K562 (cell line): ENCODE measurements around the gene MGAT5. TPM values are rescaled to one million over a fixed set of nuclear protein-coding genes. Genes with fewer than 3 reads are reported as not detected.

Experiments used
- ATAC-seq: fragments of 200-7000 bp; cut with Tn5 transposase; 3 replicates; pipeline ENCODE4 v1.9.1; 2020; ENCODE audit warnings: moderate library complexity
- BruUV-seq: library from RNA; stranded (reverse); fragments of 400-500 nt; replicated peaks from 2 replicates; lab custom pipeline; 2021; lab: Mats Ljungman, UMichigan
- CTCF ChIA-PET: fragments of 300-600 bp; formaldehyde crosslinking; extraction: SDS; loops from one replicate; lab custom pipeline; 2021; ENCODE audit warnings: low intra/inter-chr PET ratio; lab: Yijun Ruan, JAX
- POLR2A ChIA-PET: fragments of 300-600, 350-650 bp; sonication (Branson Sonifier 250); formaldehyde crosslinking; extraction: SDS; loops from one replicate; lab custom pipeline; 2021; ENCODE audit warnings: antibody characterized with exemption, inconsistent platforms; lab: Yijun Ruan, JAX
- DNase-seq, 4 experiments: peaks; one replicate each; pipeline versions ENCODE4 v3.0.0 to v3.0.0-alpha.2; 2011 to 2018; ENCODE audit warnings: low spot score in 3 of 4, mixed read lengths in 3 of 4; ENCODE audit errors: extremely low read depth in 1 of 4
- FAIRE-seq: peaks from 2 replicates; lab custom pipeline; 2011; peaks lifted over from hg19 to GRCh38; lab: Jason Lieb, UNC
- H2AFZ ChIP-seq: 2 replicates; pipeline ENCODE4 v1.6.0; 2011; ENCODE audit warnings: low read depth, low read length, control low read depth, inconsistent platforms
- H3K27ac ChIP-seq: fragments of 200-600 bp; 3 replicates; pipeline ENCODE4 v1.8.0; 2011; ENCODE audit warnings: low read depth, mild to moderate bottlenecking, control low read depth, inconsistent platforms, low read length, moderate library complexity, mixed read lengths; ENCODE audit errors: extremely low read depth
- H3K27me3 ChIP-seq, 2 experiments: fragments of 300-600 bp in 1 of 2; 2 replicates in 1 of 2; 3 replicates in 1 of 2; pipeline versions ENCODE4 v1.6.0 to v1.8.0; 2011; ENCODE audit warnings: inconsistent platforms in 2 of 2, low read length in 2 of 2, mild to moderate bottlenecking in 1 of 2, mixed read lengths in 1 of 2, moderate library complexity in 1 of 2; ENCODE audit not compliant: control insufficient read depth in 2 of 2, insufficient read depth in 2 of 2
- H3K36me3 ChIP-seq: fragments of 300-600 bp; 3 replicates; pipeline ENCODE4 v1.8.0; 2011; ENCODE audit warnings: mild to moderate bottlenecking, low read length, inconsistent platforms; ENCODE audit not compliant: control insufficient read depth, insufficient read depth
- H3K4me1 ChIP-seq, 2 experiments: fragments of 200-600 bp in 1 of 2; replicated peaks in 1 of 2; 2 replicates in 1 of 2; 3 replicates in 1 of 2; pipeline versions ENCODE4 v1.5.1 to v1.8.0; 2011; ENCODE audit warnings: inconsistent platforms in 2 of 2, low read length in 2 of 2, mild to moderate bottlenecking in 1 of 2, mixed read lengths in 1 of 2, moderate library complexity in 1 of 2; ENCODE audit not compliant: control insufficient read depth in 2 of 2, insufficient read depth in 2 of 2
- H3K4me2 ChIP-seq: 2 replicates; pipeline ENCODE4 v1.6.1; 2011; ENCODE audit warnings: low read length, control low read depth, inconsistent platforms, mixed read lengths; ENCODE audit not compliant: insufficient read depth
- H3K4me3 ChIP-seq: fragments of 200-600 bp; sonication (generic), shearing (Covaris generic); 2 replicates; pipeline ENCODE4 v1.5.1; 2016; ENCODE audit warnings: control low read depth, inconsistent platforms
- H3K79me2 ChIP-seq: fragments of 200-600 bp; 3 replicates; pipeline ENCODE4 v1.8.0; 2011; ENCODE audit warnings: low read length, inconsistent platforms; ENCODE audit not compliant: control insufficient read depth, insufficient read depth
- H3K9ac ChIP-seq, 2 experiments: 2 replicates each; pipeline versions ENCODE4 v1.6.0 to v1.6.1; 2011; ENCODE audit warnings: low read depth in 2 of 2, low read length in 2 of 2, control low read depth in 1 of 2, inconsistent platforms in 1 of 2, mild to moderate bottlenecking in 1 of 2, mixed read lengths in 1 of 2; ENCODE audit not compliant: insufficient read depth in 1 of 2
- H3K9me1 ChIP-seq: one replicate; pipeline ENCODE4 v1.6.0; 2011; ENCODE audit warnings: inconsistent platforms, mild to moderate bottlenecking, low read length, moderate library complexity; ENCODE audit not compliant: control insufficient read depth, insufficient read depth
- H3K9me3 ChIP-seq: replicated peaks from 2 replicates; pipeline ENCODE4 v1.5.1; 2011; ENCODE audit warnings: low read depth, low read length, inconsistent platforms; ENCODE audit not compliant: control insufficient read depth, insufficient read depth
- H4K20me1 ChIP-seq: replicated peaks from 2 replicates; pipeline ENCODE4 v1.6.1; 2011; ENCODE audit warnings: low read length, inconsistent platforms, mixed read lengths; ENCODE audit not compliant: control insufficient read depth, insufficient read depth
- ADNP ChIP-seq: fragments of 200-800 bp; sonication (Bioruptor generic); IDR thresholded peaks from 2 replicates; pipeline ENCODE4 v1.6.1; 2016; ENCODE audit warnings: missing genetic modification characterization, missing compliant biosample characterization
- FOXM1 ChIP-seq, 2 experiments: fragments of 450-650 bp in 1 of 2; sonication (generic) in 1 of 2; formaldehyde crosslinking in 1 of 2; IDR thresholded peaks; 2 replicates each; pipeline versions ENCODE4 v1.6.1 to v1.9.0; 2017 to 2022; ENCODE audit warnings: low read depth in 2 of 2, mild to moderate bottlenecking in 2 of 2, missing genetic modification reagents in 1 of 2, moderate library complexity in 1 of 2
- HDAC6 ChIP-seq: IDR thresholded peaks from 2 replicates; pipeline ENCODE4 v1.6.1; 2012; ENCODE audit warnings: low read depth, mild to moderate bottlenecking, control low read depth, inconsistent platforms, low read length, moderate library complexity
- HNRNPH1 ChIP-seq: fragments of 200-400 bp; formaldehyde crosslinking; optimal IDR thresholded peaks from 2 replicates; pipeline ENCODE3; 2017; ENCODE audit warnings: low read depth, mild to moderate bottlenecking, low read length, moderate library complexity
- RBBP5 ChIP-seq: fragments of 200-600 bp; sonication (generic); IDR thresholded peaks from 2 replicates; pipeline ENCODE4 v1.6.1; 2012; ENCODE audit warnings: borderline replicate concordance, mild to moderate bottlenecking, low read length, control low read depth, inconsistent platforms; ENCODE audit not compliant: insufficient read depth, poor library complexity, severe bottlenecking
- RBM22 ChIP-seq: fragments of 200-400 bp; formaldehyde crosslinking; IDR thresholded peaks from 2 replicates; pipeline ENCODE4 v1.6.1; 2018; ENCODE audit warnings: low read length, low read depth; ENCODE audit not compliant: poor library complexity, severe bottlenecking
- RBM25 ChIP-seq: fragments of 200-400 bp; formaldehyde crosslinking; IDR thresholded peaks from 2 replicates; pipeline ENCODE4 v1.6.1; 2018; ENCODE audit warnings: low read length, low read depth, moderate library complexity; ENCODE audit not compliant: severe bottlenecking
- RBM39 ChIP-seq: fragments of 200-400 bp; formaldehyde crosslinking; optimal IDR thresholded peaks from 2 replicates; pipeline ENCODE3; 2018; ENCODE audit warnings: low read depth, low read length
- SREBF1 ChIP-seq: fragments of 150-350 bp; IDR thresholded peaks from 2 replicates; pipeline ENCODE4 v1.6.1; 2014; ENCODE audit warnings: antibody characterized with exemption, low read depth, low read length, borderline replicate concordance
- STAG1 ChIP-seq: sonication (generic); formaldehyde crosslinking; IDR thresholded peaks from 2 replicates; pipeline ENCODE4 v1.5.0; 2020; ENCODE audit warnings: missing genetic modification reagents, borderline replicate concordance
- ZBED1 ChIP-seq: IDR thresholded peaks from 2 replicates; pipeline ENCODE4 v1.6.1; 2014
- ZBTB1 ChIP-seq: sonication (generic); formaldehyde crosslinking; IDR thresholded peaks from 2 replicates; pipeline ENCODE4 v1.8.1; 2023; ENCODE audit warnings: missing genetic modification reagents, low read depth, mild to moderate bottlenecking, borderline replicate concordance
- ZNF134 ChIP-seq: fragments of 250-450 bp; sonication (Bioruptor Pico); conservative IDR thresholded peaks from 2 replicates; pipeline ENCODE4 v1.4.0; 2020
- ZNF274 ChIP-seq: IDR thresholded peaks from 2 replicates; pipeline ENCODE4 v1.6.1; 2011; ENCODE audit warnings: low read depth, mild to moderate bottlenecking, low read length, moderate library complexity, borderline replicate concordance
- ZNF324 ChIP-seq: fragments of 250-450 bp; sonication (Bioruptor Pico); IDR thresholded peaks from 2 replicates; pipeline ENCODE4 v1.4.0; 2020; ENCODE audit warnings: mild to moderate bottlenecking
- ZNF384 ChIP-seq: IDR thresholded peaks from 2 replicates; pipeline ENCODE4 v1.6.1; 2012; ENCODE audit warnings: low read depth, low read length, improper control_type of control experiment
- ZNF699 ChIP-seq: fragments of 250-450 bp; sonication (Bioruptor Pico); IDR thresholded peaks from 2 replicates; pipeline ENCODE4 v1.8.0; 2021; ENCODE audit warnings: mild to moderate bottlenecking, moderate library complexity; ENCODE audit not compliant: insufficient replicate concordance
- ZNF766 ChIP-seq: fragments of 200-800 bp; sonication (Bioruptor generic); conservative IDR thresholded peaks from 2 replicates; pipeline ENCODE4 v1.6.1; 2016; ENCODE audit warnings: missing genetic modification characterization, missing compliant biosample characterization
- WGBS: fragments of 100-300 bp; shearing (Covaris generic); methylation state at CpG from one replicate; pipeline ENCODE4 v1.1.6; 2016; ENCODE audit warnings: low coverage, mixed read lengths; ENCODE audit not compliant: insufficient coverage; ENCODE audit errors: missing lambda C conversion rate; 5-methylcytosine and 5-hydroxymethylcytosine counted together
- in situ Hi-C: fragments of 300-500 bp; cut with MboI; formaldehyde crosslinking; loops from 4 replicates; pipeline ENCODE4 v1.15.0; 2018; ENCODE audit warnings: inconsistent platforms, mixed read lengths
- intact Hi-C: fragments of 100-400 bp; cut with micrococcal nuclease; formaldehyde crosslinking; loops from 2 replicates; pipeline ENCODE4 v1.14.2; 2022
- polyA plus RNA-seq, 8 experiments: library from polyadenylated mRNA; depleted of rRNA in 4 of 8; stranded (reverse) in 5 of 8; unstranded in 3 of 8; fragments of >200 nt; fragmentation: Nextera tagmentation in 2 of 8; fragmentation: Illumina TruSeq in 1 of 8; extraction: Ambion mirVana in 2 of 8; extraction: Trizol in 1 of 8; gene quantifications; 2 replicates each; pipeline versions ENCODE4 v1.2.1 to v1.2.3, GENCODE V29; 2011 to 2014; ENCODE audit warnings: inconsistent platforms in 1 of 8, missing spikeins in 1 of 8
- total RNA-seq, 7 experiments: library from RNA; depleted of rRNA in 6 of 7; stranded (reverse); fragments of >200 nt in 6 of 7; fragmentation: Illumina TruSeq in 2 of 7; extraction: Trizol in 2 of 7; gene quantifications; 2 replicates each; pipeline versions ENCODE4 v1.2.1 to v1.2.3, GENCODE V29; 2011 to 2021; ENCODE audit warnings: low replicate concordance in 1 of 7
- TF ChIP-seq, protein P1 (sequence below): fragments of 450-650 bp; IDR thresholded peaks from 2 replicates; pipeline ENCODE4 v1.6.1; 2016; ENCODE audit warnings: low read depth, mild to moderate bottlenecking, moderate library complexity
- TF ChIP-seq, protein P2 (sequence below): fragments of 250-450 bp; sonication (Bioruptor Pico); IDR thresholded peaks from 2 replicates; pipeline ENCODE4 v1.8.0; 2022; ENCODE audit warnings: moderate library complexity, mild to moderate bottlenecking, inconsistent platforms

MGAT5 gene
- total and polyA plus RNA-seq, 9 of the 15 experiments (the other 6 are each of a cell fraction or from before 2014, with no cell fraction given), result 1.6 to 18.6 (median 11.1) TPM

DNA sequence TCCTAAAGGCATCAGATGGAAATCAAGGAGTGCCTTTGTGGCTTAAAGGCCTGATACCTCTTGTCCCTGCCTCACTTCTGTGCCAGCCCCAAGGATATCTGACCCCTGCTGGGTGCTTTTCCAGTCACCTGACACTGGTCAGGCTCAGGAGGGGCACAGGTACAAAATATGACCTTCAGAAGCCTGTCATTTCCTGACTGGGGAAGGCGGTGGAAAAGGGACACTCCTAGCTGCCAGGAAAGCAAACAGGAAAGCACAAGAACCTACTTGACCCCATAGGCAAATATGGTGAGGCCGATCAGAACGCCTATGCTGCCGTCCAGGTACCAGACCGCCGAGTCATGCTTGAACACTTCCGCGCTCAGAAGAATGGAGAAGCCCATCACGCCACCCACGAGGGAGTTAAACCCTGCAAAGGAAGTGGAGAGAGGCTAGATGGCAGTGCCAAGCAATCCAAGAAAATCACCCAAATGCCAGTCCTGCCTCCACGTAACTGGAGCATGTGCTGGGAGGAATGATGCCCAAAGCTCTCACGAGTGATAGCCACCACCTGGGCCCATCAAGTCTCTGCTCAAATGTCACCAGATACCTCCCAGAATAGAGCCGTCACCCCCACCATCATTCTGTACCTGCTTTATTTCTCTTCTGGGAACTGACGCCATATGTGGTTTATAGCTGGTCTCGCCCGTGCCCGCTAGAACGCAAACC, 204.0 kb downstream of the MGAT5 start:
- DNase-seq (no peak), FAIRE-seq (no peak), ATAC-seq (no peak)
- ChIA-PET CTCF (no interaction called here), POLR2A (interaction anchor here (0.7 kb wide), 1 partner anchor 349 kb away, joined by 3 read pairs; no protein-coding TSS in a partner anchor)
- no peak overlapping the region for H2AFZ ChIP-seq
- no peak overlapping the region for H3K4me3 ChIP-seq
- 0 out of 2 replicates have a peak, but pooled peaks cover 14% of the 10 kb centered on the region for H4K20me1 ChIP-seq
- no peak overlapping the region for H3K27ac ChIP-seq
- H3K9ac ChIP-seq, result no peak overlapping the region
- no TSS peak for BruUV-seq
- H3K4me2 ChIP-seq, result no peak overlapping the region
- no peaks in the 10 kb centered on the region for H3K79me2 ChIP-seq
- no peak for TF ChIP-seq ZBED1
- no peak for TF ChIP-seq ZNF699 (CRISPR knock-in tag)
- no peak for TF ChIP-seq RBM22
- TF ChIP-seq FOXM1 (IDR thresholded peaks at IDR 0.05; ENCODE audit: low read depth), result no peak
- no peak for TF ChIP-seq FOXM1 (CRISPR knock-in tag; IDR thresholded peaks at IDR 0.05; ENCODE audit: low read depth)
- no peak for TF ChIP-seq SREBF1
- TF ChIP-seq, protein P1, sequence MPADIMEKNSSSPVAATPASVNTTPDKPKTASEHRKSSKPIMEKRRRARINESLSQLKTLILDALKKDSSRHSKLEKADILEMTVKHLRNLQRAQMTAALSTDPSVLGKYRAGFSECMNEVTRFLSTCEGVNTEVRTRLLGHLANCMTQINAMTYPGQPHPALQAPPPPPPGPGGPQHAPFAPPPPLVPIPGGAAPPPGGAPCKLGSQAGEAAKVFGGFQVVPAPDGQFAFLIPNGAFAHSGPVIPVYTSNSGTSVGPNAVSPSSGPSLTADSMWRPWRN, result no peak
- no peak for TF ChIP-seq ZNF766 (CRISPR knock-in tag)
- TF ChIP-seq ADNP (tag), result no peak
- no peak for TF ChIP-seq ZNF274
- TF ChIP-seq ZBTB1, result no peak
- no peak for TF ChIP-seq HDAC6
- no peak for TF ChIP-seq RBM25
- no peak for TF ChIP-seq RBM39
- TF ChIP-seq ZNF324 (CRISPR knock-in tag), result no peak
- TF ChIP-seq HNRNPH1, result no peak
- TF ChIP-seq, protein P2, sequence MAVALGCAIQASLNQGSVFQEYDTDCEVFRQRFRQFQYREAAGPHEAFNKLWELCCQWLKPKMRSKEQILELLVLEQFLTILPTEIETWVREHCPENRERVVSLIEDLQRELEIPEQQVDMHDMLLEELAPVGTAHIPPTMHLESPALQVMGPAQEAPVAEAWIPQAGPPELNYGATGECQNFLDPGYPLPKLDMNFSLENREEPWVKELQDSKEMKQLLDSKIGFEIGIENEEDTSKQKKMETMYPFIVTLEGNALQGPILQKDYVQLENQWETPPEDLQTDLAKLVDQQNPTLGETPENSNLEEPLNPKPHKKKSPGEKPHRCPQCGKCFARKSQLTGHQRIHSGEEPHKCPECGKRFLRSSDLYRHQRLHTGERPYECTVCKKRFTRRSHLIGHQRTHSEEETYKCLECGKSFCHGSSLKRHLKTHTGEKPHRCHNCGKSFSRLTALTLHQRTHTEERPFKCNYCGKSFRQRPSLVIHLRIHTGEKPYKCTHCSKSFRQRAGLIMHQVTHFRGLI (CRISPR knock-in tag), result no peak
- TF ChIP-seq STAG1 (CRISPR knock-in tag), result no peak
- TF ChIP-seq ZNF384, result no peak
- no peak for TF ChIP-seq RBBP5
- TF ChIP-seq ZNF134 (CRISPR knock-in tag), result no peak
- H3K36me3 ChIP-seq, result no peaks in the 10 kb centered on the region
- in situ Hi-C loops (loop anchor here (10.0 kb wide), 1 partner anchor 343 kb away; no protein-coding TSS in a partner anchor), intact Hi-C loops (no loop called here)
- 14% methylated on average over 17 of the region's 18 CpGs for WGBS
- no peaks in the 10 kb centered on the region for H3K9me1 ChIP-seq
- no peaks in the 10 kb centered on the region for H3K4me1 ChIP-seq
- no peaks in the 10 kb centered on the region for H3K9me3 ChIP-seq
- peaks cover 9 to 73% of the 10 kb centered on the region in 2 experiments for H3K27me3 ChIP-seq
